ENCODE data around the gene PARP2.

DNA sequence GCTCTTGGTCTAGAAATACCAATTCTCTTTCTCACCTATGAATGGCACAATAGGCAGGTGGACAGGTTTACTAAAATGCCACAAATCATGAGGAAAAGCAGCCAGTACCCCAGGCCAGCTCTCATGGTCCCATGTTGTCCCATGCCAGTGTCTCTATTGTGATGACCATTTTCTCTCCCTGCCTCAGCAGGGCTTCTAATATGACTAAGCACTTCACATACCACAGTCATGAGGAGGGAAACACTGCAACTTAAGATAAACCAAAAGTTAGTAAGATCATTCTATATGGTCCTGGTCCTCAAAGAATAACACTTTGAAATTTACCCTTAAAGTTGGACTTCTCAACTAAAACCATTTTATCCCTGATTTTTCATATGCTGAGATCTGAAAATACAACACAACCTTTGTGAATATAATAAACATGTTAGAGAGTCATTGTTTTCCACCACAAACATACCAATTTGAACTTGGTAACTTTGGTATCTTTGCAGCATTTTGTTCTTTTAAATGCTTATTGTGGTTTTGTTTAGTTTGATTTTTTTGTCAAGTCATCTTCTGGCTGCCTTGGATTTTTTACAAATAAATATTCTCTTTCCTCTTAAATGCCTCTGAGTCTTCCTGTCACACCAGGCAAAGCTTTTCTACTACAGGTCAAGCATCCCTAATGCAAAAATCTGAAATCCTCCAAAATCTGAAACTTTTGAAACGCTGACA is 41.2 kb upstream of the PARP2 start:
- TF ChIP-seq YY1 (IDR thresholded peaks at IDR 0.05; ENCODE audit: insufficient read depth, insufficient read length): no peak
- TF ChIP-seq SUZ12 (IDR thresholded peaks at IDR 0.05; ENCODE audit: extremely low read depth, insufficient read depth, insufficient read length): no peak
- TF ChIP-seq ZNF274 (IDR thresholded peaks at IDR 0.05; ENCODE audit: low read depth, low read length): no peak

All from NT2/D1 (cell line).